Fibroblast of skin of right biceps (primary cell): Measurements from ENCODE around the gene GLB1L.
"Not testable (repeated sequence)": the region's sequence is repeated elsewhere in the genome, so short reads cannot be mapped to it uniquely, and the experiment has no call there.

Experiments
- DNase-seq: peaks from one replicate; pipeline ENCODE4 v3.0.0-alpha.2; 2013

Gene GLB1L

DNA sequence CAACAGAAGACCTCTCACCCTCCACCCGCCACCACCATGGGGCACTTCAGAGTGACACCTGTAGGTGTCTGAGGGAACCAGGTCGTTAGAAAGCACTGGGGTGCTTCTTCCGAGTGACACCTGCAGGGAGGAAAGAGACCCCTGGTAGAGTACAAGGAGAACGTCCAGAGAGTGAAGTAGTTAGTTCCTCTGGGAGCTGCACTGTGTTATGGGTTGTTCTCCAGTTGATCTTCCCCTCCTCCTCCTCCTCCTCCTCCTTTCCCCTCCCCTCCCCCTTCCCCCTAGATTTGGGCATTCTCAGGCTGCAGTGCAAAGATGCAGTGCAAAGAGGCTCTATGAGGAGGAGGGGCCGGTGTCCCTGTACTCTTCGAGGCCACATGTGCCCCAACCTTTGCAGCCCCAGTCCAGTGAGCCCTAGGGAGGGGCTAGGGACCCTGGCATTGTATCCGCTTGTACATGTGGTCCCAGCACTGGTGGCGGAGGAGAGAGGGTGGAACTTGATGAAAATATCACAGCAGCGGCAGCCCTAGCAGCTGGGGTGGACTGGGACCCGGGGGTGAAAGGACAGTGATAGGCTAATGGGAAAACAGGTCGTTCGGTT, 34.8 kb upstream of the GLB1L start:
- DNase-seq, result no peak

DNA sequence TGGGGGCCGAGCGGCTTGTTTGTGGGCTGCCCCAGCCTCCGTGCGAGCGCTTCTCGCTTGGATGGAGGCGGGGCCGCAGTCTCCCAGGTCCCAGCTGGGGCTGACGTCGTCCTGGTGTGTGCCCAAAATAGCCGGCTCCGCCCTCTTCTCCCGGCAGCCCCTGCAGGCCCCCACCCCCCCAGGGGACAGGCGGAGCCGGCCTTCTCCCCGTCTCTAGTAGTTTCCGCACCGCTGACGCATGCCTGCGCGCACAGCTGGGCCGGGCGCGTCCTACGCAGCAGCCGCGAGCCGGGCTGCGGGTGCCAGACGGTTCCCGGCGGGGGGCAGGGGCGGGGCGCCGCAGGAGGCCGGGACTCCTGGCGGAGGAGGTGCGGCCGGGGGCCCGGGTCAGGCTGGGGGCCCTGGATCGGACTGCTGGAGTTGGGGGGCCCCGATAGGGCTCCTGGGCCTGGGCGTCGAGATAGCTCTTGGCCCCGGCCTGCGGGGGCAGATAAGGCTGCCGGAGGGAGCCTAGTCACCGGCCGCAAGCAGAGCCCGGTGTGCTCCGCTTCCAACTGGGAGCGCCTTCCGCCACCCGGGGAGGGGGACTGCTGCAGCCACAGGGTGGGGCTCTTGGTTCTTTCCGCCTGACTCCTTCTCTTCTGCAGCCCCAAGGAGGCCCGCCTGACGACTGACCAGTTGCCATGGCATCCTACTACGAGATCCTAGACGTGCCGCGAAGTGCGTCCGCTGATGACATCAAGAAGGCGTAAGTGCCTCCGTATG, 34.1 kb upstream of the GLB1L start, which contains the start of gene DNAJB2:
Gene DNAJB2, plus strand, starts transcription at position 216 of the 765 bp plus-strand sequence. Its CDS starts 468 bp downstream, at position 684.
- DNase-seq, result peak; percentile 100

DNA sequence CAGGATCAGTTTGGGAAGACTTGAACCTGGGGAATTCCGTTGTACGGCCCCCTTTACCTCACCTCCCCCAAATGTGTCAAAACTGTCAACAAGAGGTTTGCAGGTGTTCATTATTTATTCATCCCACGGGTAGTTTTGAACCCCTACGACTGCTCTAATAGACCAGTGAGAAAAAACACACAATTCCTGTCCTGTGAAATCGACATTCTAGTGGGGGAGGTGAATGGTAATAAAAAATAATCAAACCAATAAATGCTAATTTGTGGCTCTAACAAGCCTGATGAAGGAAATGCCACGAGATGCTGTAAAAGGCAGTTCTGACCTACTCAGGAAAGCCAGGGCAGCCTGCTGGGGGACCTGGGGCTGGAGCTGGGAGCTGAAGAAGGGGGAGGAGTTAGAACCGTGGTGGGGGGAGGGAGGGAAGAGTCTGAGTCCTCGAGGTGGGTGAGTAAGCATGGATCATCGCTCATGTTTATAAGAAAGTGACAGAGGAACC, 33.5 kb upstream of the GLB1L start:
- DNase-seq, result no peak

DNA sequence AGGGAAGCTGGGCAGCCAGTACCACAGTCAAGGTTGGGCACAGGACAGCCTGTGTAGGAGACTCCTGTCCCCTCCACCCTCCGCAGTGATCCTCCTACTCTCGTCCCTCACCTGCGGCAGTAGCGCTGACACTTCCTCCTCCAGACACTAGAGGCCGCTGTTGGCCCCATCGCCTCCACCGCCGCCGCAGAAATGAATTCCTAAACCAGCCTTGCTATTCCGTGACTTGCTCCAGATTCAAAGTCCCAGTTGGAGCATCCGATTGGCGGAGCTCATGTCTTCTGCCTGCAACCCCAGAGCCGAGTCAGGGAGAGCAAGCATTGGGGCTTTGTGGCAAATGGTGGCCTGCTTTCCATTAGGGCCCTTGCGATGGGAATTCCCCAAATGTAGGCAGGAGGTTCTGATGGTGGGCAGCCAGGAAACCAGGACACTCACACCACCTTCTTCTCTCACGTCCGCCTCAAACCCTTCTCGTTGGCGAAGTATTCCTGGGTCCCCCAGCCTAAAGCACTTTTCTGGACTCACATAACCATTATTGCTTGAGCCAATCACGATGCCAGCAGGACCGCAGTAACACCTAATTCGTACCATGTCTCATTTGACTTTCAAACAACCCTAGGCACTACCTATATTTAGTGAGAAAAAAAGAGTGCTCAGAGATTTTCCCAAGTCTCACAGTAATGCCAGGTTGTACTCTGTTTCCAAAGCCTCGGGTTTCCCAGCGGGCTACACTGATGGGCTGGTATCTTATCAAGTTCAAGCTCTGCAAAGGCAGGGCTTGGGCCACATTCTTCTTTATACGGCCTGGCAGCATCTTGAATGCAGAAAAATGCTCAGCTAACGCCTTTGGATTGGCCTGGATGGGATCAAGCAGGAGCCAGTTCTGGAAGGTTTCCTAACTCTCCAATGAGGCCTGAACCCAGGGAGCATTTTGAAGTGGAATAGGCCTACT, 32.7 kb upstream of the GLB1L start:
- peak; percentile 85 for DNase-seq

DNA sequence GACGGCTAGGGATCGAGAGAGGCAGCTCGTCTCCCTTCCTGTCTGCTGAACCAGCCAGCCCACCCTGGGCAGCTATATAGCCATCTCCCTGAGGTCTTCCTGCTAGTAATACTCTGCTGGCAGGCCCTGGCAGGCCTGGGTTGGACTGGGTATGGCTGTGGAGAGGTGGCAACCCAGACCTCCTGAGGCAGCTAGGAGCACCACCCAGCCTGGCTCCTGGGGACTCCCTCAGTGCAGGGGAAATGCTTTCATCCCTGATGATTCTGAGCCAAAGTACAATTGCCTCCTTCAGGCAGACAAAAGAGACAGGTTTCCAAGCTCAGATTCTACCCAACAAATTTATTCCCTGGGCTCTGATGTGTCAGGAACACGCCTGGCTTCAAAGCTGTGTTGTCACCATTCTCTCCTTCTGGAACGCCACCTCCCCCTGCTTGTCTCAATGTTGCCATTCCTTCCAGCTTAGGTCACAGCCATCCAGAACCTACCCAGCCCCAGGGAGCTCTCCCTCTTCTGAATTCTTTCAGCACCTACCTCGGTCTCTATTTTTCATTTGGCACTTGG, 29.2 kb upstream of the GLB1L start:
- DNase-seq, result peak; percentile 93

DNA sequence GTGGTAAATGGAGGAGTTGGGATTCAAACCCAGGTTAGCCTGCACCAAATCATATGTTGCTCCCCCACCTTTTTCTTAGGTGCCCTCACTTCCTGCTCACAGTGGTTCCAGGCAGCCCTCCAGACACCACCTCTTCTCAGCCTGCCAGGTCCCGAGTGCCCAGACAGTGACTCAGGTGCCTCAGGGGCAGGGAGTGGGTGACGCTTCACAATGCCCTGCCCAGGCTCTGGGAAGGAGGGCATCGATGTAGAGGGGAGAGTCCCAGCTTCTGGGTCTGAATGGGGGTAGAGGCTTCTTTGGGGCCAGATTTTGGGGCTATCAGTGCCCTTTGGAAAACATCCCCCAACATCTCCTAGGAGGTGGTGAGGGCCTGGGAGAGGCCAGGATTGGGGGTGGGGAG, 28.7 kb upstream of the GLB1L start:
- DNase-seq, result no peak

DNA sequence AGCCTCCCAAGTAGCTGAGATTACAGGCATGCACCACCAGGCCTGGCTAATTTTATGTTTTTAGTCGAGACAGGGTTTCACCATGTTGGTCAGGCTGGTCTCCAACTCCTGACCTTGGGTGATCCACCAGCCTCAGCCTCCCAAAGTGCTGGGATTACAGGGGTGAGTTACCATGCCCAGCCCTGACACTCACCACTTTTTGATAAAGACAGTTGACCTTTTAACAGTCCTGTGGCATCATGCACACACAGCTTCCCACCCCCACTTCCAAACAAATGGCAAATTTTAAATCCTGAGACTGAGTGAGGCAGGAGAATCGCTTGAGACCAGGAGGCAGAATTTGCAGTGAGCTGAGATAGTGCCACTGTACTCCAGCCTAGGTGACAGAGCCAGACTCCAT, 27.8 kb upstream of the GLB1L start:
- DNase-seq, result no peak

DNA sequence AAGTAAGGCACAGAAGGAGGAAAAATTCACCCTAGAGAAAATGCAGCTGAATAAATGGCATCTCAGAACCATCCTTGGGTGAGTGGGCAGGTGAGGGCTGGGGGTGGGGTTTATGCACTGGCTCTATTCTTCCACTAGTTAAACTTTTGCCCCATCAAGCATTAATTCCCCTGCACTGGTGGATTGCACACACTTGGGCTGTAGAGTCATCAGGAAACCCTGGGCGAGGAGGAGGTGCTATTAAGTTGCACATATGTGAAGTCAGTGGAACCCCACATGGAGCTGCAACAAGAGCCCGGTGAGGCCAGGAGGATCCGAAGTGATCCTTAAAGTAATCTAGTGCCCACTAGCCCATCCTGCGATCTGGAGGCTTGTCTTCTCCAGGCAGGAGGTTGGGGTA, 27.1 kb upstream of the GLB1L start:
- no peak for DNase-seq

DNA sequence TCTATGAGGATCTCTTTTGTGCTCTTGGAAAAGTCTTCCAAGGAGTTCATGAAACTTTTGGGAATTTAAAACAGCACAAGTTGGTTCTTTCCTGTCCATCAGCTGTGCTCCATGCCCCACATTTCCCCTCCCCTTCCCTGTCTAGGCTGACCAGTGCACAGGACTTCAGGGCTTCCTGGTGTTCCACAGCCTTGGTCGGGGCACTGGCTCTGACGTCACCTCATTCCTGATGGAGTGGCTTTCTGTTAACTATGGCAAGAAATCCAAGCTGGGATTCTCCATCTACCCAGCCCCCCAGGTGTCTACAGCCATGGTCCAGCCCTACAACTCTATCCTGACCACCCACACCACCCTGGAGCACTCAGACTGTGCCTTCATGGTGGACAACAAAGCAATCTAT, 25.8 kb upstream of the GLB1L start:
- DNase-seq, result no peak

DNA sequence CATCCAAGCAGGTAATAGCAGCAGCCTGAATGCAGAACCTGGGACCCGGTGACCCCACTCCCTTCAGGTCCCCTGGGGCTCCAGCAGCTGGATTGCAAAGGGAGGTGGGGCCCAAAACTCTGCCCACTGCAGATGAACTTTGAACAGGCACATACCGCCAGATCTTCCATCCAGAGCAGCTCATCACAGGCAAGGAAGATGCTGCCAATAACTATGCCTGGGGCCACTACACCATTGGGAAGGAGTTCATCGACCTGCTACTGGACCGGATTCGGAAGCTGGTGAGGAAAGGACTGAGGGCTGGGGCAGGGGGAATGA, 24.8 kb upstream of the GLB1L start:
- no peak for DNase-seq

DNA sequence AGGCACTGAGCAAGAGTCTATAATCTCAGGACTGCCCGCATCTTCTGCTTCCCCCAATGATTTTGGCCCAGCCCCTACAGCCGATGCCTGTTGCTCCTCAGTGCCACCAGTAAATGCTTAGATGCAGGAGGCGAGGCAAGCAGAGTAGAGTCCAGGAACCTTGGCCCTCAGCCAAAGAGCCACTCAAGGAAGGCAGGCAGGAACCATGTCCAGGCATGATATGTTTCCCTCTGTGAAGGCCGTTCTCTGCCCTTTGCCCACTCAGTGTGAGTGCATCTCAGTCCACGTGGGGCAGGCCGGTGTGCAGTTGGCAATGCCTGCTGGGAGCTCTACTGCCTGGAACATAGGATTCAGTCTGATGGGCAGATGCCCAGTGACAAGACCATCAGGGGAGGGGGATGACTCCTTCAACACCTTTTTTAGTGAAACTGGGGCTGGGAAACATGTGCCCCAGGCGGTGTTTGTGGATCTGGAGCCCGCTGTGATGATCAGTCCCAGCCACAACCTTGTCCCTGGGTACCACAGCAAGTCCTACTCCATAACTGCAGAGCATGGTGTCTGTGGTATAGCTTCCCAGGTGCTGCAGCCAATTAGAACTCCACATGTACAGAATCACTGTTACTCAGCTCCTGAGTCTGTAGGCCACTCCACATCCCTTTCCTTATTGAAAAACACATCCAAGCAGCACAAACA, 24.3 kb upstream of the GLB1L start:
- DNase-seq, result no peak

DNA sequence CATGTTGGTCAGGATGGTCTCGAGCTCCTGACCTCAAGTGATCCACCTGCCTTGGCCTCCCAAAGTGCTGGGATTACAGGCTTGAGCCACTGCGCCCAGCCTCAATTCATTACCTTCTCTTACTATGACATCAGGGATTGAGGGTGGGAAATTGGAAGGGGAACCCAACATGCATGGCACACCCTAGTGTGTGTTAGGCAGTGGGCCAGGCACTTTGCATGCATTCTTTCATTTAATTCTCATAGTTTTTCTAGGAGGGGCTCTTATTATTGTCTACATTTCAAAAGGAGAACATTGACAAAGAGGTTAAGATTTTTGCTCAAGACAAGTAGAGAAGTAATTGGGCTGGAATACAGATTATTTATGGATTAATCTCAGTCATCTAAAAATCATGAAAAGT, 23.1 kb upstream of the GLB1L start:
- DNase-seq, result no peak

DNA sequence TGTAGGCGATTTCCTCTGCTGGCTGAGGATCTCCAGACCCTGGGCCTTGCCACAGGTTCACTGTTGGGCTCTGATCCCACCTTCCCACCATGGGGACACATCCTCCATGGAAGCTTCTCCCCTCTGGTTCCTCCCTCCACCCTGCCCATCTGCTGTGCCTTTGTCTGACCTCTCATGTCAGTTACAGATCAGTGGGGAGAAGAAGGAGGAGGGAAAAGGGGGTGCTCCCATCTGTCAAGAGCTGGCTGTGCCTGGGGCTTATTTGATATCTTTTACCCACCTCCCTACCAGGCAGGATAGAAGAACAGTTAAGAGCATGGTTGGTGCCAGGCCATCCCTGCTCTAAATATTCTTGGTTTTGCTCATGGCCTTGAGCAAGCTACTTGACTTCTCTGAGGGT, 21.6 kb upstream of the GLB1L start:
- DNase-seq, result no peak

DNA sequence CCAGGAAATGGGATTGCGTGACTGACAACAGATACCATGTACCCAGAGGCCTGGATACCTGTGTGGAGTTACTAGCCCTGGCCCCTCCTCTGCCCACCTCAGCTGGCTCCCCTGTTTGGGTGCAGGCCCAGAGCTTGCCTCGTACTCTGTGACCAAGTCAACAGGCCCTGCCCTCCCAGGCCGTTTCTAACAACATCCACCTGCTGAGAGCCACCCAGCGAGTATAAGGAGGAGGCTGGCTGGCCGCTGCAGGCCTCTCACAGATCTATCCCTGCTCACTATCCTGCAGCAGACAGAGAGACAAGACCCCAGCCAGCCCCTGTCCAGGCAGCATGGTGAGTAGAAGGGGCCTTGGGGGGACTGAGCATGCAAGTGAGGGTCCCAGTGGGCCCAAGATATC, 21.0 kb upstream of the GLB1L start:
- DNase-seq, result no peak

DNA sequence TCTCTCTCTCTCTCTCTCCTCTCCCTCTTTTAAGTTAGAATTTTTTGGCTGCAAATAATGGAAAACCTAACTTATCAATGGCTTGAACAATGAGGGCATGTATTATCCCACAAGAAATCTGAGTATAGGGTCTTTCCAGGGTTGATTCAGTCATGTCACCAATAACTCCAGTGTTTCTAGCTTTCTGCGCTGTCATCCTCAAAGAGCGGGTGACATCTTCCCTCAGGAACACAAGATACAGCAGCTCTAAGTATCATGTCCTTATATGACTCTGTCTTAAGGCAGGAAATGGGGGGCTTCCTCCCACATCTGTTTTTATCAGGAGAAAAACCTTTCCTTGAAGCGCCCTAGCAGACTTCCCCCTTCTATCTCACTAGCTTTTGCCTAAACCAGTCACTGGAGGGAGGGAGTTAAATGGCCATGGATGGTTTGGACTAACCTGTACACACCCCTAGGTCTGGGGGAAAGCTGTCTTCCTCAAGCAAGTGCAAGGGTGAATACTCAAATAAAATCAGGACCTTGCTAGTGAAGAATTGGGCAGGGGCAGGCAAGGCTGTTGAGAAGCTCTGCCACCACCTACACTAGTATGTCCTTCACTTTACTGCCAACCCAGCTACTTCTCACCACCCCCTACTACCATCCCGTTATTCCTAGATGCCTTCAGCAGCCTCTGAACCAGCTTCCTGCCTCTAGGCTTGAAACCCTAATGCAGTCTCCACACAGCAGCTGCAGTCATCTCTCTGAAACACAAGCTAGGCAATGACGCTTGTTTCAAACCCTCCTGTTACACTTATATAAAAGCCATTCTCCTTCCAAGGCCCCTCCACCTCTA, 16.0 kb upstream of the GLB1L start:
- no peak for DNase-seq

DNA sequence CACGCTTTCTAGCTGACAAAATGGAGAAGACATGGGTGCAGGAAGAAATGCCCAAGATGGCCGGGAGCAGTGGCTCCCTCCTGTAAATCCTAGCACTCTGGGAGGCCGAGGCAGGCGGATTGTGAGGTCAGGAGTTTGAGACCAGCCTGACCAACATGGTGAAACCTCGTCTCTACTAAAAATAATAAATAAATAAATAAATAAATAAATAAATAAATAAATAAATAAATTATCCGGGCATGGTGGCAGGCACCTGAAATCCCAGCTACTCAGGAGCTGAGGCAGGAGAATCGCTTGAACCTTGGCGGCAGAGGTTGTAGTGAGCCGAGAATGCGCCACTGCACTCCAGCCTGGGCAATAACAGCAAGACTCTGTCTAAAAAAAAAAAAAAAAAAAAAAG, 13.7 kb upstream of the GLB1L start:
- DNase-seq, result not testable (repeated sequence)

DNA sequence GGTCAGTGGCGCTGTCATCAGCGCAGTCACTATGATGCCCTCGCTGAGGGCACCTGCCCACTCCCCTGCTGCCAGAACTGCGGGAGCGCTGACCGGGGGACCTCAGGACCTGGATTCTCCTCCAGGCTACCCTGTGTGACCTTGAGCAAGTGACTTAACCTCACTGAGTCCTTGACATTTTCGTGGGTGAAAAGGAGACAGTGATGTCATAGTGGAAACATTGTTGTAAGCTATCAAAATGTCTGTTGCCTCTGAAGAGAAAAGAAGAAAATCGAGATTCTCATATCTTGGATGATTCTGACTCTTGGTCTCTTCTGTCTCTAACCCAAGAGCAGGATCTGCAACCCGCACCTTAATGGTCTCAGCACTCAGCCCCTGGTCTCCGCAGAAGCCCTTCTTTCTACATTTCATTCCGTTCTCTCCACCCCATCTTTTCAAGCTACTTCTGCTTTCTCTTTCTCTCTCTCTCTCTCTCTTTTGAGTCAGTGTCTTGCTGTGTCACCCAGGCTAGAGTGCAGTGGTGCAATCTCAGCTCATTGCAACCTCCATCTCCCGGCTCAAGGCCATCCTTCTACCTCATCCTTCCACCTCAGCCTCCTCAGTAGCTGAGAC, 9.5 kb upstream of the GLB1L start:
- DNase-seq, result no peak

DNA sequence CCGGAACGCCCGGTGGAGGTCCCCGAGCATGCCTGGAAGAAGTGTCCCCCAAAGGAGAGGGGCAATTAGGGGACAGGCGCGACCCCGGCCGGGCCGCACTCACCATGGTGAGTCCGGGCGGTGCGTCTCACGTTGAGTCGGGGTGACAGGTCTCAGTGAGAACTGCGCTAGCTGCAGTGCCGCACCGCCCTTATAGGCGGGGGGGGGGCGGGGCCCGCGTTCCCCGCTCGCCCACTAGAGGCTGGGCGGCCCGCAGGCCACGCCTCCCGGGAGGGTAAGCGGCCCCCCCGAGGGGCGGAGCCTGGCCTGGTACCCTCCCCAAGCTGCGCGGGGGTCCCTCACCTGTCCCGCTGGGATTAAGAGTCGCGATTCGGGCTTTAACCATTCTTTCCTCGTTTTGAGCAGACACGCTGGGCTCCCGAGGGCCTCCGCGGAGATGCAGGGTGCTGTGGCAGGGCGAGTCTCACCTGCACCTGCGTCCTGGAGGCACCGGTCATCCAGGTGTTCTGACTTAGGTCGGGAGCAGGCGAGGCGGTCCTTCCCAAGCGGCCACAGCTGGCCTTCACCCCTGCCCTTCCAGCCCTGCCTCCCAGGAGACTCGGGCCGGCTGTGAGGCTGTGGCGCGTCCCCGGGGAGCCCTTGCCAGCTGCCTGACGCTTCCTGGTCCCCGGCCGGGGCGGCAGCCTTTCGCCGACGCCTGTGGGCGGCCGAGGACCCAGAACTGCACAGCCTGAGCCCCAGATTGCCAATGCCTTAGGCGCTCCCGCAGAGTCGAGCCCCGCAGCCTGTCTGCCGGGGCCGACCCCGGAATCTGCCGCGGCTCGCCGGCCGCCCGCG, 8.7 kb upstream of the GLB1L start, which contains the start of gene TUBA4A:
Gene TUBA4A, minus strand, starts transcription at position 166 of the 837 bp plus-strand sequence. Its CDS starts 60 bp downstream, at position 106.
- peak; percentile 58 for DNase-seq

DNA sequence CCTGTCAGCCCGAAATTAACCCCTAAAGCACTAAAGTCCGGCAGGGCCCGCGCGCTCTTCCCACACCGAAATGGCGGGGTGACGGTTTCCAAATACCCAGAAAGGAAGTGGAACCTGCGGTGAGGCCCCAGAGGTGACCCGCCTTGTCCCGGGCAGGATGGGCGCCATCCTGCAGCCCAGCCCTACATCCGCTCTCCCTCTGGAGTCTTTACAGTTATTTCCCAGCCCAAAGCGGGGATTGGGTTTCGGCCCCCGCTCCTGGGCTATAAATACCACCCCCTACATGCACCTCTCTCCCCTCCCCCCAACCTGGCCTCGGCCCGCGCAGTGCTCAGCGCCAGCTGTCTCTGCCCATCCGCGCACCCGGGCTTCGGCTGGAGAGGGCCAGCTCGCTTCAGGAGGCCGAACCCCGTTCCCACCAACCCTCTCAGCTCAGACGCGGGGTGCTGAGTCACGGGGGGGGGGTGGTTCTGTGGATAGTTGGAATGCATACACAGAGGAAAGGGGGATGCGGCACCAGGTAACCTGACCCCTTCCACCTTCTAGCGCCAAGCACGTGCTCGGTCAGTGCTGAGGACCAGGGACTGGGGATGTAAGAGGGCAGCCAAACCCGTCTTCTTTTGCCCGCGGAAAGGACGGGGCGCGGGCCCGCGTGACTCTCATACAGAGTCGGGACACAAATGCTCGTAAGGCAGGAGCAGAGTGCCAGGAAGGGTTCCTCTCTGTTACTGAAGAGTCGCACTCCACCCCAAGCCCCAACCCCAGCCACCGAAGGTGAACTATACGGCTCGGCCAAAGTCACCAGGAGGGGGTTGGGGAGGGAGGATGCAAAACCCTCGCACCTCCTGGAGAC, 7.9 kb upstream of the GLB1L start, which contains the start of gene TUBA4B:
Gene TUBA4B, plus strand, starts transcription at position 344 of the 853 bp plus-strand sequence. Its CDS starts 165 bp downstream, at position 509.
- DNase-seq, result peak; percentile 50
